Erythroblast (primary cell): ENCODE data around the gene BMP5.

Experiments
- DNase-seq, 2 experiments: peaks; one replicate each; lab custom pipeline; 2025; lab: John Stamatoyannopoulos, UW
- GATA1 ChIP-seq: IDR thresholded peaks from 2 replicates; pipeline ENCODE4 v1.6.1; 2011; ENCODE audit warnings: low read depth, mild to moderate bottlenecking, control low read depth, low read length, moderate library complexity
- POLR2A ChIP-seq: IDR thresholded peaks from 2 replicates; pipeline ENCODE4 v1.6.1; 2011; ENCODE audit warnings: mild to moderate bottlenecking, low read length

The BMP5 gene

DNA sequence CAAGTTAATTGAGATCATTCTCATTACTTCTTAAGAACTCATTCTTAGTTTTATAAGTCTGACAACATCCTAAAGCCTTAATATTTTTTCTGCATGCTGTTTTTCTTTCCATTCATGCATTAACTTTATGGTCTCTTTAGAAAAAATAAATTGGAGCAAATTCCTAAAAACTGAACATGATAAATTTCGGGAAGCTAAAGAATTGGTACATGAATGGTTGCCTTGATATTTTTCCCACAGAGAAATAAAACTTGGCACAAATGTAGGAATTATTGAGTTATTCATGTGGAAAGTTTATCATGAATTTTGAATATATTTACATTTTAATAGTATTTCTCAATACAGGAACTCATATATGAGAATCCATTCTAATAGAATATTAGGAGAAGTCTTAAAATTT lies 115.9 kb downstream of the BMP5 start:
- TF ChIP-seq POLR2A (no peak), GATA1 (no peak)
- DNase-seq = no peak

DNA sequence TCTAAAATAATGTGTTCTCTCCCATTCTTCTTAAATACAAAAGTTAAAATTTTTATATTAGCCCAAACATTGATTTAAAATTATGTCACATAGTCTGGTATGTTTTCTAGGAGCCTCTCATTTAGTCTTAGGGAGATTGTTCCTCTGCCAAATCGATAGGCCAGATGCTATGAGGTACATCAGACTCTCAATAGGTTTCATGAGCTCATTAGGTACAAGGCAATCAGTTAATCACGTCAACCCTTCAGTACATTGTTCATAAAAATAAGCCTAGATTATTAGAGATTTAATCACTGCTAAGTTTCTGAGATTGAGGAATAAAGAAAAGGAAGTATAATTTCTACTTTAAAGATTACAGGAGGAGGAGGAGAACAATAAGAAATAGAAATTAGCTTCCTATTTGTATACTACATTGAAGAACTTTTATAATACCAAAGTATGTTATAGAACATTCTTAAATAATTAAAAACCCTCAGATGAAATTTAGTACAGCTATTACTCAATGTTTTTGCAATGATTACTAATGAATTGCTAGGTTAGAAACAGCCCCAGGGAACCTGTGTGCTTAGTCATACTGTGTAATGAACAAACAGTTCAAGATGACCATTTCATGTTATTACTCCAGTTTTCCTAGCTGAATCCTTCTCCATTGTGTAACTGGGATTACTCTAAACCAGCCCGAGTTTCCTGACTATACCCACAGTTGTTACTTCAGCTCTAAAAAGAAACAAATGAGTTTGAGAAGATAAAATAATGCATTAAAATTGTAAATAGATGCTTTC lies 117.0 kb downstream of the BMP5 start:
- TF ChIP-seq GATA1 = no peak
- TF ChIP-seq POLR2A = no peak
- DNase-seq = no peak

DNA sequence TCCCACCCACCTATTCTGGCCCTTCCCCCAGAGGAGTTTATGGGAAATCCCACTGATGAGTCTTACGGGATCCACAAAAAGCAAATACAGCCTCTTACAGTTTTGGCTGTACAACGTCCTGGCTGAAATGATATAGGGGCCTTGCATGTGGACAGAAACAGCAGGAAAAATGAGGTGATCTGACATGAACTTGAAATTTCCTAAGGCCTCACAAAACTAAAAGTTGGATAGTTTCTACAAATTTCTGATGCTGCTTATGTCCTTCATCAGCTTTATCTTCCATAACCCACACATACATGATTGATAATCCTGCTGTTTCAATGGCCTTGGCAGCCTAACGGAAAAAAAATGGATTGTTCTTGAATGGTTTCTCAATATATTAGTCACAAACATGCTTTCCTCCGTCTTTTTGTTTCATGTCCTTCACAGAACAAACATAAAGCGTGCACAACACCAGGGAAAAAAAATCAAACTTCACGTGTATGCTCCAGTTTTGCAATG lies 118.8 kb downstream of the BMP5 start:
- no peak for DNase-seq
- no peak for TF ChIP-seq GATA1
- TF ChIP-seq POLR2A = no peak

DNA sequence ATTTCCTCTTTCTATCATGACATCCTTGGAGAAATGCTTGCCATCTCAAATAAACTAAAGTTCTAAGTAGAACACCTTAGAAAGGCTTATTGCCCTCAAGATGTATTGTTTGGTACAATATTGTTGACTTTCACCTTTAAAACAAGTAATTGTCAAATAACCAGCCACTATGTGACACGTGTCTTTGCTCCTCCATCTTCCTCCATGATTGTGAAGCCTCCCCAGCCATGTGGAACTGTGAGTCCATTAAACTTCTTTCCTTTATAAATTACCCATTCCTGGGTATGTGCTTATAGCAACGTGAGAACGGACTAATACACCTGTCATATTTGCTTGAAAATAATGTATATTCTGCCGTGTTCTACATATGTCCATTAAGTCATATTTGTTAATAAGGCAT lies 126.5 kb downstream of the BMP5 start:
- TF ChIP-seq POLR2A = no peak
- no peak for TF ChIP-seq GATA1
- DNase-seq = no peak

DNA sequence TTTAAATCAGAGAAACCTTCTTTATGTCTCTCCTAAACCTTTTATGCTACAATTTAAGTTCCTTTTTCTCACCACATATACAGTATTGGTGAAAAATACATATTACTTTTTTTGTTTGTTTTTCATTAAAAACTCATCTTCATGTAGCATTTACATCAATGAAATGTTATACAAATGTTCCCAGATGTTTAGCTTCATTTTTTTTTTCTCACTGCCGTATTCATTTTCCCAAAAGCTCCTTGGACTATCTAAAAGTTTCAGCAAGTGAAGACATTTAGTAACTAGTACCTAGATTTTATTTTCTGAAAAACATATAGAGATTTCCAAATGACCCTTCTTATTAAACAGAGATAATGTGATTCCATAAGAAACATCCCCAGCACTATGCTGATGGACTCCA lies 128.9 kb downstream of the BMP5 start:
- no peak for DNase-seq
- TF ChIP-seq GATA1 (no peak), POLR2A (no peak)

DNA sequence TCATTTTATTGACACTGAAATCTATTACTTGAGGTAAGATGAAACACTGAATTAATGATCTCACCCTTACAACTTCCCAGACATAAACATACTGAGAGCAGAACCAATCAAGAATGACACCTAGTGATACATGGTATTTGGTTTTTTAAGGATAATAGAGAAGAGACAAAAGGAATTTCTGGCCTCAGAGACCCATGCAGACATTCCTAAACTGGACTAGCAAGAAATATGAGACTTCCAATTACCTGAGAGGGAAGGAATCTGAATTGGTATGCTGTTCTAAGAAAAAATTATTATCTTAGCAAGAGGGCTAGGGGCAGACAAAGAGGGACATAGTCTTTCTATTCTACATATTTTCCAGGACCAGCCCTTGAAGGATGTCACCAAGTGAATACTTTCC lies 141.1 kb downstream of the BMP5 start:
- TF ChIP-seq GATA1 (no peak), POLR2A (no peak)
- DNase-seq = no peak

DNA sequence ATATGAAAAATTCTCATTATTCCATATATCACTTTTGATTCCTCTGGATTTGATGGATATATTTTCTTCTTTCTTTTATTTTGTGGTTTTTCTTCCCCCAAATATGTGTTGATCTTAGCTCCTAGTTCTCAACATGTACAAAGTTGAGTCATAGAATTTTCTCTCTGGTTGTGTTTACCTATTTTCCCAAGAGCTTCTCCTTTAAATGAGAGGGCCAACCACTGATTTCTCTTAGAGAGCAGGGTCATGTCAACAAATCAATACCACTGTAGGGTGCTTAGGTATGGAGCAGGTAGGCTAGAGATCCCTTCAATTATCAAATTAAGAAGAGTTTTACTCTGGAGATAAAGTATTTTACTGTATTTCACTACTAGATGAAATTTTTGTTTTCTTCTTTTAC lies 145.7 kb downstream of the BMP5 start:
- TF ChIP-seq POLR2A (no peak), GATA1 (no peak)
- DNase-seq = no peak

DNA sequence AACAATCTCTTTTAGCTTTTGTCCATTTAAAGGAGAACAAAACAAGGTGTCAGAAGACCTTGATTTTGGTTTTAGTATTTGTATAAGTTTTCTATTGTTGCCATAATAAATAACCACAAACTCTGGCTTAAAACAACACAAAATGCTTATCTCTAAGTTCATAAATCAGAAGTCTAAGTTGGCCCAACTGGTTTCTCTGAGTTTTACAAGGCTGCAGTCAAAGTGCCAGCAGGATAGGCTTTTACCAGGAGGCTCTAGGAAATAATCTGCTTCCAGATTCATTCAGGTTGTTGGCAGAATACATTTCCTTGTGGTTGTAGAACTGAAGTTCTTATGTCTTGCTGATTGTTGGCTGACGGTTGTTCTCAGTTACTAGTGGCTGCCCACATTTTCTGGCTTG lies 149.2 kb downstream of the BMP5 start:
- no peak for TF ChIP-seq GATA1
- no peak for TF ChIP-seq POLR2A
- DNase-seq = no peak

DNA sequence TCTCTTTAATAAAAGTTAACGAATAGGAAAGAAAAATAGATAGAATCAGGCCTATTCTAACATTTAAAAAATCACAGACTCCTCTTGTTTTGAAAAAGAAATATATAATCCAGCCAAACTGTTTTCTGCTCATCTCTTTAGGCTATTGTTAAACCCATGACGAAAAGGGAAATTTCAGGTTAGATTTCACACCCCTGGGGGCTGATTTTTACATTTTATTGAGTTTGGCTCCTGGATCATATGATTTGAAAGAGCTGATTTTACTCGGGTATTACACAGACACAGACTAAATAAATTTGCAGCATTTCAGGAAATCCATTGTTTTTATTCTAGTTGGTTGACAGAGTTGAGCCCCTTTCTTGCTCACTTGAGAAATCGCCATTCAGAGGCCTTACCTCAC lies 160.6 kb downstream of the BMP5 start:
- no peak for DNase-seq
- TF ChIP-seq GATA1 = no peak
- no peak for TF ChIP-seq POLR2A

DNA sequence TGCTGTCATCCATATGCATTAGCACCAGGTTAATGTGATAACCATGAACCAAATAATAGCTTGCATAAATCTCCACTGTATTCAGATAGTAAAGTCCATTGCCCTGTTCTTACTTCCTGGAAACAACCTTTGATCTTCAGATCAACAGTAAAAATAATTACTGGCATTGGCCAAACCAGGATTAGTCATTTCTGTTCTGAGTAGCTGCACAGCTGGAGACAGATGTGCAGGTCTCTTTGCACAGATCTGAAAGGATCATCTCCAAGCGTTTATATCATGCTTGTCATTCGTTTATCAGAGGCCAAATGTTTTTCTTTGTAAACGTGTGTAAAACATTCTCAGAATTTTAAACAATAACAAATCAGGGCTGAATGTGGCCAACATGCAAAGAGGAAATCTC lies 162.0 kb downstream of the BMP5 start:
- DNase-seq = no peak

DNA sequence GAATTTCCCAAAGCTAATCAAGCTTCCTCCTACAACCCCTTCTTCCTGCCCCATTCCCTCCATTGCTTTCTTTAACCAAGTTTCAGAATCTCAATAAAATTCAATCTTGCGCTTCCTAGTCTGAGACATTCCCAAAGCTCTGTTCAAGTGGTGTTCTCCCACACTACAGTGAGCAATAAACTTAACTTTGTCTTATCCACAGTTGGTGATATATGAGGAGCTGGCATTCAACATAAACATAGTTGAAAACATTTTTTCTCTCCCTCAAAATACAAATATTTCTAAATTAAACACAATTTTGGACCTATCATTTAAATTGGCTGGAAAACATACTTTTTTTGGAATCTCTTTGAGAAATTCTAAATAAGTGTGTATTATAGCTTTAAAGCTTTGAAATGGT lies 166.7 kb downstream of the BMP5 start:
- TF ChIP-seq GATA1 = no peak
- no peak for TF ChIP-seq POLR2A
- no peak for DNase-seq

More for the DNA sequence above, 162.0 kb downstream of the BMP5 start:
- TF ChIP-seq POLR2A = no peak
- no peak for TF ChIP-seq GATA1

DNA sequence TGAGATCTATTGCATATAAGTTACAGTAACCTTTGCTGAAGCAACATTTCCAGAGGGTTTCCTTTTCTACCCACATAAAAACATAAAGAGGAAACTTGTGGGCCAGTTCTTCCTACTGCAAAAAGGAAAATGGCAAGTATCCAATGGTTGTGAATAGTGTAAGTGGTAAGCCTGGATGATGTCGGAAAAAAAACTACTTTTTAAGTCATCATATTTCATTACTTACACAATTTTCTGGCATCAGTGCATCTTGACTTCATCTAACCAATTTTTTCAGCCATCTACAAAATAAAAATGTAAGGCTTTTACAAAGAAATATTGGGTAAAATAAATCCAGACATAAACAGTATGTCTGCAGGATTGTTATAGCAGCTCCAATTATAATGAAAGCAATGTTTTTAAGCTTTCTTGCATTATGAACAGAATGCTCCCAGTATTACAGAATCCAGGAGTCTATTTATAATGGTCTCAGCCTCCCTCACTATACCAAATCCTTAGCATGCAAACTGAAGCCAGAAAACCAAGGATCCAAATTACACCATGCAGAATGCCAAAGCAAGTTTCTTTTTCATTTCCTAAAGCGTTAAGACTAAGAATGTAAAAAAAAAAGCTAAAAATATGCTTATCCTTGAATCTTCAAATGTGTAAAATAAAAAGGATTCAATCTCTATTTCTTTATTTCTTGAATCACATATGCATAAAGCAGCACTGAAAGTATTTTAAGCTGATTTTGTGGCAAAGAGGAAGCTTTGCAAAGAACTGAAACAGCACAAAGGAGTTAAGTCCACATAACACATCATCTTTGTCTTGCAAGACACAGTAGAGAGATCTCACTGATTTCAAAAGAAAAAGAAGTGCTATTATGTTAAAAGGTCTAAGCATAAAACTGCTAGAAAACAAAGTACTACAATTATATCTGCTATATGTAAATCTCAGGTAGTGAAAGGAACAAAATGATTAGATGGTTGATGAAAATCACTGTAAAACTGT lies 169.6 kb downstream of the BMP5 start:
- TF ChIP-seq GATA1 (no peak), POLR2A (no peak)
- DNase-seq = no peak

DNA sequence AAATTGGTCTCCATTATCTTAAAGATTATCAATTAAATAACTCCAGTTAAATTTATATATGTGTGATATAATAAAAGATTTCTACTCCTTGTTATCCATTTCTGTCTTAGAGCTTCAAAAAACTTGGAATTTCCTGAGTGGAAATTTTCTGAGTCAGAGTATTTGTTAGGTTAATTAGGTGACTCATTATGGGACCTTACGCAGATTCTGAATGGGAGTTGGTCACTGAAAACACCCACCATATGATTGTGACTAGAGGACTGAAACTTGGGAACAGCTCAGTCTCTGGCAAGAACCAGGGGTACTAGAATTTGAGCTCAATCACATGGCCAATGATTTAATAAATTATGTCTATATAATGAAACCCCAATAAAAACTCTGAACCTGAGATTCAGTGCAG lies 171.0 kb downstream of the BMP5 start:
- TF ChIP-seq GATA1 = no peak
- no peak for TF ChIP-seq POLR2A
- no peak for DNase-seq
